ENCODE results near the gene GNG13.

GNG13 gene

DNA sequence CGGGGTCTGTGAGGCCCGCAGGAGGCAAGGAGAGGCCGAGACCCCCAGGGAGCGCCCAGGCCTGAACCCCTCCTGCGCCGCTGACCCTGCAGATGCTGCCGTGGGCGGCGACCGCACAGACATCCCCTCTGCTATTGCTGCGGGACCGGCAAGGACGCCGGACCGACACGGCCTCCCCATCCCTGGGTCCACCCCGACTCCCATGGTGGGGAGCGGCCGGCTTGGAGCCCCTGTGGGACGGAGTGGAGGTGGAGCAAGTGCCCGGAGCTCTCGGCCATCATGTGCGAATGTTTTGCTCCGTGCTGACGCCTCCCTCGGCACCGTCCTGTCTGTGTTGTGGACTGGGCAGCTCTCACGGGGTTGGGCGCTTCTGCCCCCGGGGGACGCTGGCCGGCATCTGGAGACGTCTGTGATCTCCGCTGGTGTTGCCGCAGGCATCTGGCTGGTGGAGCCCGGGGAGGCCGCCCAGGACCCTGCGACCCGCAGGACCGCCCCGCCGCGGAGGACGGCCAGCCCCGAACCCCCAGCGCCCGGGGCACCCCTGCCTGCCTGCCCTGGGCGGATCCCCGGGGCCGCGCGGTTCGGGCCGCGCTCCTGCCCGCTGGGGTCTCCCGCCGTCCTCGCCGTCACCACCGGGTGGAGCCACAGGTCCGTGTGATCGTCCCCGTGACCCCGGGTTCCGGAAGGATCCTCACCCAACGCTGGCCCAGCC, 12.8 kb upstream of the GNG13 start:
- DNase-seq (ENCODE audit: low read depth) = peak; percentile 19
- TF ChIP-seq, protein P1, sequence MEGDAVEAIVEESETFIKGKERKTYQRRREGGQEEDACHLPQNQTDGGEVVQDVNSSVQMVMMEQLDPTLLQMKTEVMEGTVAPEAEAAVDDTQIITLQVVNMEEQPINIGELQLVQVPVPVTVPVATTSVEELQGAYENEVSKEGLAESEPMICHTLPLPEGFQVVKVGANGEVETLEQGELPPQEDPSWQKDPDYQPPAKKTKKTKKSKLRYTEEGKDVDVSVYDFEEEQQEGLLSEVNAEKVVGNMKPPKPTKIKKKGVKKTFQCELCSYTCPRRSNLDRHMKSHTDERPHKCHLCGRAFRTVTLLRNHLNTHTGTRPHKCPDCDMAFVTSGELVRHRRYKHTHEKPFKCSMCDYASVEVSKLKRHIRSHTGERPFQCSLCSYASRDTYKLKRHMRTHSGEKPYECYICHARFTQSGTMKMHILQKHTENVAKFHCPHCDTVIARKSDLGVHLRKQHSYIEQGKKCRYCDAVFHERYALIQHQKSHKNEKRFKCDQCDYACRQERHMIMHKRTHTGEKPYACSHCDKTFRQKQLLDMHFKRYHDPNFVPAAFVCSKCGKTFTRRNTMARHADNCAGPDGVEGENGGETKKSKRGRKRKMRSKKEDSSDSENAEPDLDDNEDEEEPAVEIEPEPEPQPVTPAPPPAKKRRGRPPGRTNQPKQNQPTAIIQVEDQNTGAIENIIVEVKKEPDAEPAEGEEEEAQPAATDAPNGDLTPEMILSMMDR (conservative IDR thresholded peaks at IDR 0.05; ENCODE audit: low read depth, low read length) = peak; percentile 65
- no peak overlapping the region for H3K4me3 ChIP-seq (ENCODE audit: low read depth, low read length)

- TF ChIP-seq, protein P1 (conservative IDR thresholded peaks at IDR 0.05; ENCODE audit: low read depth, low read length) = no peak
- no peak for DNase-seq (ENCODE audit: low read depth)
- H3K4me3 ChIP-seq (ENCODE audit: low read depth, low read length) = peak overlapping the region; percentile 76
Measured at GRCh38 chr16:808085-808386, 7.5 kb upstream of the GNG13 start.

DNA sequence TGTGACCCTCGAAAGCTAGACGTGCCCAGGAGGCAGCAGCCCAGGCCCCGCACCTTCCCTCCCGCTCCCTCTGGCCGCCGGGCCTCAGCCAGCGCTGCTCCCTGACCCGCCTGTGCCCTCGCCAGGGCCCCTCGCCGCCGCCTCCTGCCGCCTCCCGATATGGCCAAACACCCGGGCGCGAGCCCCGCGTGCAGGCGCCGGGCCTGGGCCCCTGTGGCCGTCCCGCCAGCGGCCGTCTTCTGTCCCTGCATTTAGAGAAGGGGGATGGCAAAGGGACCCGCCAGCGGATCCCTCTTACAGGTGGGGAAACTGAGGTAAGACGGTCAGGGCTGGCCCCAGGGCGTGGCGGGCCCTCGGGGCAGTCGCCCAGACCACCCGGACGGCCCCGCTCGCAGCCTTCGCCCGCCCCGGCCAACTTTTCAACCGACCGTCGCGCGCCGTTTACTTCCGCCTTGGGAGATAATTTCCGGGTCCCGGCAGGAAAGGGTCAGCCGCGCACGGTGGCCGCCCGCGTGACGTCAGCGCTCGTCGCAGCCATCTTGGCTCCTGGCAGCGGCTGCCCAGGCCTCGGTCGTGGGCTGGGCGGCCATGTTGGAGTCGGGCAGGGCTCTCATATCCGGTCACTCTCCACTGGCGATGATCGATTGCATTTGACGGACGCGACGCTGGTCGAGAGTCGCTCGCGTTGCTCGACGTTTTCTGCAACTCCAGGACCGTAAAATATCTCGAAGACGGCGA, 7.0 kb upstream of the GNG13 start:
- TF ChIP-seq, protein P1 (conservative IDR thresholded peaks at IDR 0.05; ENCODE audit: low read depth, low read length) = no peak
- peak; percentile 91 for DNase-seq (ENCODE audit: low read depth)
- peak overlapping the region; percentile 76 for H3K4me3 ChIP-seq (ENCODE audit: low read depth, low read length)

- TF ChIP-seq, protein P1 (conservative IDR thresholded peaks at IDR 0.05; ENCODE audit: low read depth, low read length) = no peak
- DNase-seq (ENCODE audit: low read depth) = no peak
- no peak overlapping the region for H3K4me3 ChIP-seq (ENCODE audit: low read depth, low read length)
Measured at GRCh38 chr16:805474-805873, 4.9 kb upstream of the GNG13 start.

GRCh38 chr16:804193-805048, 3.9 kb upstream of the GNG13 start:
- H3K4me3 ChIP-seq (ENCODE audit: low read depth, low read length) = no peak overlapping the region
- no peak for DNase-seq (ENCODE audit: low read depth)
- TF ChIP-seq, protein P1 (conservative IDR thresholded peaks at IDR 0.05; ENCODE audit: low read depth, low read length) = no peak

DNA sequence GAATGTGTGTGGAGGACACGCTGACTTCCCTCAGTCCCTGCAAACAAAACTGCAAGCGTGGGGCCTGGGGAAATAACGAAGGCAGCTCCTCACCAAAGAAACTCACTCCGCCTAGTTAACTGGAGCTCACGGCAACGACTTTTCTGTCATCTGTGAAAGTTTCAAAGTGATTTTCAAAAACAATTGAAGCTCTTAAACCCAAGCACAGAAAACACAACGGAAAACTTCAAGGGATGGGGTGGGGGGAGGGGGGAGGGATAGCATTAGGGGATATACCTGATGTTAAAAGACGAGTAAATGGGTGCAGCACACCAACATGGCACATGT, 3.2 kb upstream of the GNG13 start:
- no peak overlapping the region for H3K4me3 ChIP-seq (ENCODE audit: low read depth, low read length)
- TF ChIP-seq, protein P1 (conservative IDR thresholded peaks at IDR 0.05; ENCODE audit: low read depth, low read length) = no peak
- no peak for DNase-seq (ENCODE audit: low read depth)

Data from choroid plexus epithelial cell (primary cell).